A549 (cell line): ENCODE data around the gene COL8A2. TPM values are rescaled to one million over a fixed set of nuclear protein-coding genes. Genes with fewer than 3 reads are reported as not detected.

Experiments used
- ATAC-seq, 2 experiments: fragments of 200-7000 bp in 1 of 2; fragments of >200 bp in 1 of 2; cut with Nextera tagmentation in 1 of 2; cut with Tn5 transposase in 1 of 2; 3 replicates each; pipeline versions ENCODE4 v1.8.0 to v1.9.1; 2018 to 2020; ENCODE audit warnings: mild to moderate bottlenecking in 1 of 2, moderate library complexity in 1 of 2
- CTCF ChIA-PET: fragments of 300-600 bp; sonication (Branson Sonifier 250); formaldehyde crosslinking; extraction: SDS; loops from one replicate; lab custom pipeline; 2021; ENCODE audit warnings: antibody characterized with exemption, inconsistent platforms; lab: Yijun Ruan, JAX
- POLR2A ChIA-PET: fragments of 350-600 bp; formaldehyde crosslinking; extraction: SDS; loops from one replicate; lab custom pipeline; 2021; ENCODE audit warnings: antibody characterized with exemption, inconsistent platforms; lab: Yijun Ruan, JAX
- DNase-seq, 2 experiments: peaks; one replicate each; pipeline versions ENCODE4 v3.0.0 to v3.0.0-alpha.2; 2011 to 2016; ENCODE audit warnings: low read depth in 1 of 2, low spot score in 1 of 2
- FAIRE-seq: peaks from 2 replicates; lab custom pipeline; 2011; peaks lifted over from hg19 to GRCh38; lab: Jason Lieb, UNC
- H3K27ac ChIP-seq, 2 experiments: fragments of >200 bp; sonication (Bioruptor Twin); formaldehyde crosslinking; 3 replicates each; pipeline ENCODE4 v1.5.1; 2016 to 2017
- H3K4me1 ChIP-seq: fragments of >200 bp; sonication (Bioruptor Twin); formaldehyde crosslinking; 3 replicates; pipeline ENCODE4 v1.6.1; 2016
- H3K4me2 ChIP-seq: fragments of >200 bp; sonication (Bioruptor Twin); formaldehyde crosslinking; 3 replicates; pipeline ENCODE4 v1.6.1; 2016
- H3K4me3 ChIP-seq: fragments of >200 bp; sonication (Bioruptor Twin); formaldehyde crosslinking; 3 replicates; pipeline ENCODE4 v1.5.1; 2016
- H3K9me3 ChIP-seq: fragments of >200 bp; sonication (Bioruptor Twin); formaldehyde crosslinking; 3 replicates; pipeline ENCODE4 v1.6.1; 2016
- BHLHE40 ChIP-seq: IDR thresholded peaks from 2 replicates; pipeline ENCODE4 v1.6.1; 2012; ENCODE audit warnings: low read depth, low read length, inconsistent platforms
- CBX8 ChIP-seq: fragments of 200-600 bp; sonication (generic); IDR thresholded peaks from 2 replicates; pipeline ENCODE4 v1.6.1; 2016
- CEBPB ChIP-seq, 2 experiments: fragments of >200 bp in 1 of 2; sonication (Bioruptor Twin) in 1 of 2; formaldehyde crosslinking in 1 of 2; IDR thresholded peaks; 2 replicates each; pipeline ENCODE4 v1.6.1; 2012 to 2016
- EHF ChIP-seq: fragments of 250-450 bp; sonication (Bioruptor Pico); IDR thresholded peaks from 2 replicates; pipeline ENCODE4 v1.5.0; 2020; ENCODE audit warnings: mild to moderate bottlenecking
- EHMT2 ChIP-seq: fragments of 200-600 bp; sonication (generic); IDR thresholded peaks from 2 replicates; pipeline ENCODE4 v1.6.1; 2016; ENCODE audit warnings: antibody characterized with exemption, low read depth, mild to moderate bottlenecking, moderate library complexity
- FOSL2 ChIP-seq, 2 experiments: fragments of 450-650 bp in 1 of 2; fragments of >200 bp in 1 of 2; sonication (Bioruptor Twin) in 1 of 2; formaldehyde crosslinking; IDR thresholded peaks; 2 replicates each; pipeline versions ENCODE4 v1.5.0 to v1.6.1; 2016 to 2020; ENCODE audit warnings: mild to moderate bottlenecking in 1 of 2, moderate library complexity in 1 of 2
- GATA3 ChIP-seq: IDR thresholded peaks from 2 replicates; pipeline ENCODE4 v1.6.1; 2012; ENCODE audit warnings: borderline replicate concordance
- HOXA7 ChIP-seq: fragments of 250-450 bp; sonication (Bioruptor Pico); IDR thresholded peaks from 2 replicates; pipeline ENCODE4 v1.5.0; 2020; ENCODE audit warnings: mild to moderate bottlenecking, moderate library complexity
- HOXB13 ChIP-seq: fragments of 250-450 bp; sonication (Bioruptor Pico); IDR thresholded peaks from 2 replicates; pipeline ENCODE4 v1.5.0; 2020; ENCODE audit warnings: low read depth, mild to moderate bottlenecking, moderate library complexity
- MAFK ChIP-seq: fragments of 450-650 bp; IDR thresholded peaks from 2 replicates; pipeline ENCODE4 v1.6.1; 2014; ENCODE audit not compliant: partially characterized antibody
- MYC ChIP-seq: IDR thresholded peaks from 2 replicates; pipeline ENCODE4 v1.6.1; 2012; ENCODE audit warnings: mild to moderate bottlenecking, inconsistent platforms, low read length, improper control_type of control experiment, borderline replicate concordance
- NFE2L2 ChIP-seq: fragments of 150-350 bp; conservative IDR thresholded peaks from 2 replicates; pipeline ENCODE4 v1.6.1; 2014; ENCODE audit warnings: low read length
- POLR2A ChIP-seq: IDR thresholded peaks from 2 replicates; pipeline ENCODE4 v1.6.1; 2012; ENCODE audit warnings: mild to moderate bottlenecking, low read length
- POLR2AphosphoS2 ChIP-seq: conservative IDR thresholded peaks from 2 replicates; pipeline ENCODE4 v1.6.1; 2012; ENCODE audit warnings: low read length, improper control_type of control experiment, inconsistent platforms
- RARB ChIP-seq: fragments of 250-450 bp; sonication (Bioruptor Pico); IDR thresholded peaks from 2 replicates; pipeline ENCODE4 v1.8.0; 2021; ENCODE audit warnings: mild to moderate bottlenecking, moderate library complexity
- RNF2 ChIP-seq: fragments of 200-600 bp; sonication (generic); IDR thresholded peaks from 2 replicates; pipeline ENCODE4 v1.6.1; 2016; ENCODE audit warnings: low read depth, mild to moderate bottlenecking, antibody characterized with exemption, moderate library complexity, borderline replicate concordance
- TP53 ChIP-seq: fragments of 250-450 bp; sonication (Bioruptor Pico); IDR thresholded peaks from 2 replicates; pipeline ENCODE4 v1.5.0; 2021; ENCODE audit warnings: mild to moderate bottlenecking, moderate library complexity
- USF2 ChIP-seq: fragments of 450-650 bp; IDR thresholded peaks from 2 replicates; pipeline ENCODE4 v1.6.1; 2014; ENCODE audit warnings: antibody characterized with exemption
- ZSCAN20 ChIP-seq: fragments of 250-450 bp; sonication (Bioruptor Pico); IDR thresholded peaks from 2 replicates; pipeline ENCODE4 v1.8.0; 2022; ENCODE audit warnings: mild to moderate bottlenecking, moderate library complexity
- WGBS: methylation state at CpG from one replicate; pipeline ENCODE4 v1.1.6; 2017; ENCODE audit errors: missing lambda C conversion rate; 5-methylcytosine and 5-hydroxymethylcytosine counted together
- polyA plus RNA-seq, 4 experiments: library from polyadenylated mRNA; depleted of rRNA in 3 of 4; stranded (reverse); fragments of >200 nt; fragmentation: RNase III in 1 of 4; extraction: RNeasy Plus Mini Kit Qiagen cat#74134 plus additional on column Dnase treatment in 1 of 4; gene quantifications; 2 replicates in 3 of 4; 3 replicates in 1 of 4; pipeline ENCODE4 v1.2.3, GENCODE V29; 2011 to 2017
- TF ChIP-seq, protein P1 (sequence below): fragments of 150-350 bp; IDR thresholded peaks from 2 replicates; pipeline ENCODE4 v1.6.1; 2014; ENCODE audit warnings: low read depth, mild to moderate bottlenecking, low read length

The COL8A2 gene
- polyA plus RNA-seq, 2 of the 4 experiments (the other 2 are of a cell fraction), result 0.05 to 0.12 TPM

- no peak overlapping the region for H3K4me3 ChIP-seq
- DNase-seq, result no peak
- ChIA-PET CTCF (interaction anchor here (1.2 to 8.0 kb wide), 4 partner anchors 15 to 69 kb away, joined by 3 to 54 read pairs (median 9); partner anchors contain the start of gene TRAPPC3), POLR2A (no interaction called here)
- FAIRE-seq, result no peak
- ATAC-seq, result no peak
- H3K9me3 ChIP-seq, result no peaks in the 10 kb centered on the region
- TF ChIP-seq CEBPB (IDR thresholded peaks at IDR 0.05) (peak; percentile 18 to 78; a peak in 2 of 4 replicates), RNF2 (no peak), MYC (no peak), BHLHE40 (no peak), GATA3 (no peak), USF2 (no peak)
- TF ChIP-seq, protein P1, sequence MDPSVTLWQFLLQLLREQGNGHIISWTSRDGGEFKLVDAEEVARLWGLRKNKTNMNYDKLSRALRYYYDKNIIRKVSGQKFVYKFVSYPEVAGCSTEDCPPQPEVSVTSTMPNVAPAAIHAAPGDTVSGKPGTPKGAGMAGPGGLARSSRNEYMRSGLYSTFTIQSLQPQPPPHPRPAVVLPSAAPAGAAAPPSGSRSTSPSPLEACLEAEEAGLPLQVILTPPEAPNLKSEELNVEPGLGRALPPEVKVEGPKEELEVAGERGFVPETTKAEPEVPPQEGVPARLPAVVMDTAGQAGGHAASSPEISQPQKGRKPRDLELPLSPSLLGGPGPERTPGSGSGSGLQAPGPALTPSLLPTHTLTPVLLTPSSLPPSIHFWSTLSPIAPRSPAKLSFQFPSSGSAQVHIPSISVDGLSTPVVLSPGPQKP, result no peak
- TF ChIP-seq, all 56 proteins: peak for 1
- Histone ChIP-seq H3K4me1 (peaks cover 22% of the 10 kb centered on the region), H3K27ac (no peak overlapping the region), H3K4me2 (no peak overlapping the region)
- 97% methylated on average over 3 of the region's 3 CpGs for WGBS
Observed at GRCh38 chr1:36168514-36168913, 43.5 kb upstream of the COL8A2 start.

DNA sequence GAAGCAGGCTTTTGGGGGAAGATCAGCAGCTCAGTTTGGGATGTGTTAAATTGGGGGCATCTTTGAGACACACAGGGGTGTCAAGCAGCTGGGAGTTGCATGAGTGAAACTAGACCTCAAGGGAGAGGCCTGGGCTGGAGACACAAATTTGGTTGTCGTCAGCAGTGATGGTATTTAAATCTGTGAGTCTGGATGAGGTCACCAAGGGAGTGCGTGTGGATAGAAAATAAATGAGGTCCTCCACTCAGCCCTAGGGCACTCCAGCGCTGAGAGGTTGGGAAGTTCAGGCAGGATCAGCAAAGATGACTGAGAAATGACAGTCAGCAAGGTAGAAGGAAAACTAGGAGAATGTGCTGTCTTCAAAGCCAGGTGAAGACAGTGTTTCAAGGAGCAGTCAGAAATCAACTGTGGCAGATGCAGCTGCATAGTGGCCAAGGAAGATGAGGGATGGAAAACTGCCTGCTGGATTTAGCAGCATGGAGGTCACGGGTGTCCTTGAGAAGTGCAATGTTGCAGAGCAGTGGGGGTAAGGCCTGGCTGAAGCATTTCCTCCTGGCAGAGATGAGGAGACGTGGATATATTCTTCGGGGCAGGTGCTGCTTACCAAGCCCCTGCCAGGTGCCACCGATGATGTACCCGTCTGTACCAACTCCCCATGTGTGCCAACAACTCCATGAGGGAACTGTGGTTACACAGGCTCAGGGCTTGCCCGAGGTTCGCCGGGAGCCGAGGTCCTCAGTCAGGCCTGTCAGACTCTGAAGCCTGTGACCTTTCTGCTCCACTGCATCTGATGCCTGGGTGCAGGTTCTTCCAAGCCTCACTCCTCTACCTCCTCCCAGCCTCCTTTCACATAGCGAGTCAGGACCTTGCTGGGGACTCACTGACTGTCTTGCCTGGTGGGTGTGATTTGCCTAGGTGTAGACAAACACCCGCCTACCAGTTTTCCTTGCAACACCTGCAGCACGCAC is 42.2 kb upstream of the COL8A2 start:
- FAIRE-seq, result no peak
- ATAC-seq, result no peak
- H3K4me3 ChIP-seq, result no peak overlapping the region
- no peak for DNase-seq
- TF ChIP-seq TP53, result no peak
- TF ChIP-seq, all 56 proteins: peak for 0
- WGBS, result 89% methylated on average over 10 of the region's 15 CpGs
- ChIA-PET CTCF (interaction anchor here (0.6 to 8.6 kb wide), 3 partner anchors 13 to 21 kb away, joined by 3 to 71 read pairs (median 3); no protein-coding TSS in a partner anchor), POLR2A (no interaction called here)
- no peaks in the 10 kb centered on the region for H3K9me3 ChIP-seq
- no peak overlapping the region for H3K4me2 ChIP-seq
- peaks cover 18% of the 10 kb centered on the region for H3K4me1 ChIP-seq
- no peak overlapping the region for H3K27ac ChIP-seq

DNA sequence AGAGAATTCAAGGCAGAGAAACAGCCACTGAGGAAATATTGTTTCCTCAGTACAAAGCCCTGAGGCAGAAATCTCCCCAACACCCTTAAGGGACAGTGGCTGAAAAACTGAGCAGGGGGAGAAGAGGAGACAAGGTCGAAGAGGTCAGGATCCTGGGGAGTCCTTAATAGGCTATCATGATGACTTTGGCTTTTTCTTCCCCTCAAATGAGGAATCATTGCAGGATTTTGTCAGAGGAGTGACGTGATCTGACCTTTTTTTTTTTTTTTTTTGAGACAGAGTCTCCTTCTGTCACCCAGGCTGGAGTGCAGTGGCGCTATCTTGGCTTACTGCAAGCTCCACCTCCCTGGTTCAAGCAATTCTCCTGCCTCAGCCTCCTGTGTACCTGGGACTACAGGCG is 41.1 kb upstream of the COL8A2 start:
- WGBS, result 57% methylated on average over 4 of the region's 4 CpGs
- 0 out of 6 replicates have a peak overlapping the region, but pooled peaks of 1 of the 2 experiments have one; percentile 39 for H3K27ac ChIP-seq
- no peak for ATAC-seq
- no peak for FAIRE-seq
- TF ChIP-seq EHF (CRISPR knock-in tag) (no peak), FOSL2 (IDR thresholded peaks at IDR 0.05) (no peak), FOSL2 (CRISPR knock-in tag; IDR thresholded peaks at IDR 0.05) (no peak), CBX8 (no peak), EHMT2 (no peak), BHLHE40 (no peak), NFE2L2 (no peak), POLR2AphosphoS2 (no peak), POLR2A (no peak), ZSCAN20 (CRISPR knock-in tag) (no peak), RARB (no peak), HOXA7 (CRISPR knock-in tag) (no peak), MAFK (no peak), HOXB13 (CRISPR knock-in tag) (no peak)
- TF ChIP-seq, protein P1, result no peak
- TF ChIP-seq, all 56 proteins: peak for 0
- no peak for DNase-seq
- Histone ChIP-seq H3K4me1 (peaks cover 26% of the 10 kb centered on the region), H3K9me3 (no peaks in the 10 kb centered on the region), H3K4me3 (no peak overlapping the region), H3K4me2 (no peak overlapping the region)
- ChIA-PET POLR2A (no interaction called here), CTCF (interaction anchor here (0.8 to 8.6 kb wide), 3 partner anchors 14 to 66 kb away, joined by 3 to 71 read pairs (median 3); no protein-coding TSS in a partner anchor)
